GM18526 (cell line): ENCODE data around the gene DUOX1.

Source experiments
- POLR2A ChIP-seq: IDR thresholded peaks from 3 replicates; pipeline ENCODE4 v1.6.1; 2011; ENCODE audit not compliant: insufficient read length; ENCODE audit errors: extremely low read depth

DUOX1 gene

DNA sequence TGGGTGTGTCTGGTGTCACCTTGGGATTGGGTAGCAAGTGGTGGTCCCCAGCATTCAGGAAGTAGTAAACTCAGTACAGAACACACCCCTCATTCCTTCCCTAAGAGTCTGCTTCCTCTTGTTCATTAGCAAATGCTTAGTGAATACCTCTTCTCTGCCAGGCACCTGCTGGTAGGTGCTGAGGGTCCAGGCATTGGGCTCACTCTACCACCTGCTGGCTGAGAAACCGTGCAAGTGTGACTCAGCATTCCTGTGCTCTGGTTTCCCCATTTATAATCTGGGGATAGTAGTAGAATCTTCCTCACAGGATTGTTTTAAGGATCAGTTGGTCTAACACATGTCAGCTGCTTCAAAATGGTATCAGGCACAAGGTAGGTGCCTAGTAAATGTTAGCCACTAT, 53.2 kb downstream of the DUOX1 start:
- no peak for TF ChIP-seq POLR2A

DNA sequence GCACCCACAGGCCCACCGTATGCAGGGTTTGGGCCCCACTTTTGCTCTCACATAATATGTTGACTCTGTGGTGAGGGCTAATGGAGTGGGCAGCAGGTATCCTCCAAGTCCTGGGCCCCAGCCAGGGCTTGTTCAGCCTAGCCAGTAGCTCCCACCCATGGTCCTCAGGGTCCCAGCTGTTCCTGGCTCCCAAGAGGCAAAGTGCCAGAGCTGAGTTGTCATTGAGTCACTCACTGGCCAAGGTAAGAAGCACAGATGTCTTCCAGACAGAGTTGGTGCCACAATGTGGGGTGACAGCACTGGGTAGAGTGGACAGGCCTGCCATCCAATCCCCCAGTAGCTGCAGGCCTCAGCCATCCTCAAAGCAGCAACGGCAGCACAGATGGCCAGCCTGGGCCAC, 53.7 kb downstream of the DUOX1 start:
- no peak for TF ChIP-seq POLR2A

DNA sequence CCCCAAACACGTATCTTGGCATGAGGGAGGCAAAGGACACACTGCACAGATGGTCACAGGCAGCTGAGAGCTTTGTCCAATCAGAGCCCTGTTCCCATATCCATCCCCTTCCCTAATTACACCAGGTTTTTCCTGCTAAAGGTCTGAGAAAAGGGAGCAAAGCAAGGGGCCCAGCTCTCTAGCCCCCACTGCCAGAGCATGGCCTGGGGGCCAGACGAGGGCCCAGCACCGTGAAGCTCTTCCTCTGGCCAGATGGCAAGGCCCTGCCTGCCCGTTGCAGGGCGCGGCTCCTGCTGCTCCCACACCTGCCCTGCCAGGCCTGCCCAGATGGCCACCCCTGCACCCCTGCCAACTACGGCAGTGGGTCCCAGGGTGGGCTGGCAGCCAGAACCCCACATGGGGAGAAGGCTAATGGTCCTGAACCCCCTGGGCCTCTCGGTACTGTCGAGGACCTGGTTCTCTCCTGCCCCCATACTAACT, 54.8 kb downstream of the DUOX1 start:
- TF ChIP-seq POLR2A = no peak

GRCh38 chr15:45185069-45185779, 55.4 kb downstream of the DUOX1 start:
- TF ChIP-seq POLR2A = no peak

- TF ChIP-seq POLR2A = no peak
These were observed 56.3 kb downstream of the DUOX1 start for GRCh38 chr15:45185903-45186770.

- no peak for TF ChIP-seq POLR2A
These were observed 57.2 kb downstream of the DUOX1 start for GRCh38 chr15:45186771-45187577.

DNA sequence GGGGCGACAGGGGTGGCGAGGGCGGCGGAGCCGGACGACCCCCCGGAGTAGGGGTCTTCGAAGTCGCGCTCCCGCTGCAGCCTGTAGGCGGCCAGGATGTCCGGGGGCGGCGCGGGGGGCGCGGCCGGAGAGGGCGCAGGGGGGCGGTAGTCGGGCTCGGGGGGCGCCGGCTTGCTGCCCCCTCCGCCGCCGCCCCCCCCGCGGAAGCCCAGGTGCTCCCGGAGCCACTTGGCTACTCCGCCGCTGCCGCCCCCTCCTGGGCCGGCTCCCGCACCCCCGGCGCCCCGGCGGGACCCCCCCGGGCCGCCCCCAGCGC, 57.7 kb downstream of the DUOX1 start:
- TF ChIP-seq POLR2A = no peak

GRCh38 chr15:45187894-45188830, 58.4 kb downstream of the DUOX1 start, which contains the start of gene SHF:
TSS of gene SHF (minus strand) at chr15:45187966. CDS start at chr15:45187951, 15 bp downstream.
- TF ChIP-seq POLR2A = peak; percentile 36

DNA sequence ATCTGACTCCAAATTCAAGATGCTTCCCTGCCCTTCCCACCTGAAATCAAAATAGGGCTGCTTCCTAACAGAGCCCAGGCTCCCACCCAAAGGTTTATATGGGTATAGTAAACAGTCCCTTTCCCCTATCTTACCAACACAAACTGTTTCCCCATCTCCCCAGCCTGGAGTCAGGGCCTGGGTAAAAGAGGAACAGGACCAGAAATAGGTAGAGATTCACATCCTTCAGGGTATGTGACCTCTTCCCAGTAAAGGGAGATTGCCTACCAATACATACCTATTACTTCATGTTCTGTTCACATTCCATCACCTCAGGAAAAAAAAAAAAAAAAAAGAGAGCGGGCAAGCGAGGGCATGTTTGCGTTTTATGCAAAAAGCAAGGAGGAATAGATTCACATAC, 67.7 kb downstream of the DUOX1 start:
- TF ChIP-seq POLR2A = no peak

DNA sequence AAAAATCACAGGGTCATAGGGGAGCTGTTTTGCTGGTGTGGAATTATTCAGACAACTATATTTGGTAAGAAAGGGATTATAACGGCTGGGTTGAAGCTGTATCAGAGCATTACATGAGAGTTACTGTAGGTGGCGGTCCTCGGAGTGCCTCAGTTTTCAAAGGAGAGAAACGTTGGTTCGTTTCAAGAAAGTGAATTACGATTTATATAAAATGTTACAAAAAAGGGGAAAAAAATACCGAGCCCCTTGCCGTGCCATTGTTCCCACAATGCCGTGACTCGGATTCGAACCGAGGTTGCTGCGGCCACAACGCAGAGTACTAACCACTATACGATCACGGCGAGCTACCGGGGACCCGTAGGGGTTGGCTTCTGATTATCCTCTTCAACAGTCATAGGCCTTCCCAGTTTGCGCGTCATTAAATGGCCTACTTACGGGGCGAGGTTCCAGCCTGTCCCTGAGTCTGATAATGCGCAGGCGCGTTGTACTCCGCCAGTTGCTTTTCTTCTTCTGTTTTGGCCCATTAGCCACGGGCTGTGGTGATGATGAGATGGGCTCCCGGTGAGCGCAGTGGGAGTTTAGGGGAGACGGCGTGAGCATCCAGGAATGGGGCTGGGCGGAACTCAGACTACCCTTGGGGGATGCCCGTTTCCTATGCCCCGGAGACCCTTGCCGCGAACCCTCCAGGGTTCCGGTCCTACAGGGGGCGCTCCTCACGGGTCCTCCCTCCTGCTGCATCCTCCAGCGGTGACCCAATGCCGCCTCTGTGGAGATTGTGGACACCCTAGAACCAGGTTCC, 68.7 kb downstream of the DUOX1 start:
- peak; percentile 72 for TF ChIP-seq POLR2A

DNA sequence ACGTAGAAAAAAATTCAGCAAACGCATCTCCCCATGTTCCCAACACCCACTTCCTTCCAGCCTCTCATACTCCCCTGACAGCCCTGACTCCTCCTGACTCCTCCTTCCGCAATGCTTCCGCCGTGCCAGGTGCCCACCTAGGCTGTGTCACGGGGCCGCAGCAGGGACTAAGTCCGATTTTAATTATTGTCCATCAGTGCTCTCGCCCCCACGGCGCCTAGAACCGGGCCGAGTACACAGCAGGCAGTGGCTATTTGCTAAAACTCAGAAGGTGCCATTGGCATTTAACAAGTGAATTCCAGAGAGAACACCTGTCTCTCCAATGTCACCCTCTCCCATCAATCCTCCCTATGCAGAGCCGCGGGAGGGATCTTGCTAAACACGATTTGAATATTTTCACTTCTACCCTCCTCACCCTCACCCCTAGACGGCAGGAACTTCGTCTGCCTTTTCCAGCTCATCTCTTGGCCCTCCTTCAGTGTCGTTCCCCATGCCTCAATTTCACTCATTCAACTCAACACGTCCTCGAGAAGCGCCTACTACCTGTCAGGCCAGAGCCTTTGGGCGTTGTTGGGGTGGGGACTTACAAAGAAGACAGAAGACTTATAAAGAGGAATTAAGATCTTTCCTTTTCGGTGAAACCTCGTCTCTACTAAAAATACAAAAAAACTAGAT, 69.5 kb downstream of the DUOX1 start:
- no peak for TF ChIP-seq POLR2A

- peak; percentile 75 for TF ChIP-seq POLR2A
These were observed 70.4 kb downstream of the DUOX1 start for GRCh38 chr15:45200001-45200798.
